GM21619 (cell line): ENCODE data around the gene ALK.

Experiments used
- ATAC-seq: cut with Tn5 transposase; IDR thresholded peaks from one replicate; pipeline ENCODE4 v1.9.1; 2021; ENCODE audit not compliant: unreplicated experiment

The ALK gene

GRCh38 chr2:29304399-29305060 lies 616.9 kb downstream of the ALK start:
- ATAC-seq, result no peak

- ATAC-seq, result no peak
These were observed 624.8 kb downstream of the ALK start for GRCh38 chr2:29296585-29296984.

GRCh38 chr2:29295845-29296244 lies 625.5 kb downstream of the ALK start:
- ATAC-seq, result no peak

- ATAC-seq, result no peak
These were observed 627.5 kb downstream of the ALK start for GRCh38 chr2:29293830-29294438.

- ATAC-seq, result no peak
These were observed 630.9 kb downstream of the ALK start for GRCh38 chr2:29290293-29291047.

- ATAC-seq, result no peak
These were observed 636.7 kb downstream of the ALK start for GRCh38 chr2:29284671-29285070.

- no peak for ATAC-seq
These were observed 639.5 kb downstream of the ALK start for GRCh38 chr2:29281916-29282247.

GRCh38 chr2:29281086-29281915 lies 640.1 kb downstream of the ALK start:
- ATAC-seq, result no peak

GRCh38 chr2:29278966-29279365 lies 642.4 kb downstream of the ALK start:
- no peak for ATAC-seq

- no peak for ATAC-seq
These were observed 645.2 kb downstream of the ALK start for GRCh38 chr2:29276151-29276550.

GRCh38 chr2:29275186-29275585 lies 646.2 kb downstream of the ALK start:
- ATAC-seq, result no peak

GRCh38 chr2:29273685-29274611 lies 647.4 kb downstream of the ALK start:
- no peak for ATAC-seq

- no peak for ATAC-seq
These were observed 648.2 kb downstream of the ALK start for GRCh38 chr2:29273004-29273684.

GRCh38 chr2:29272311-29272710 lies 649.1 kb downstream of the ALK start:
- ATAC-seq, result no peak

GRCh38 chr2:29270701-29271121 lies 650.7 kb downstream of the ALK start:
- ATAC-seq, result no peak

- no peak for ATAC-seq
These were observed 651.6 kb downstream of the ALK start for GRCh38 chr2:29269765-29270109.

- no peak for ATAC-seq
These were observed 652.2 kb downstream of the ALK start for GRCh38 chr2:29269095-29269764.

- no peak for ATAC-seq
These were observed 653.7 kb downstream of the ALK start for GRCh38 chr2:29267720-29268119.

- ATAC-seq, result no peak
These were observed 657.5 kb downstream of the ALK start for GRCh38 chr2:29263886-29264285.
